Glutamatergic neuron (in vitro differentiated cells): ENCODE results near the gene RNF123. TPM values are rescaled to one million over a fixed set of nuclear protein-coding genes. Genes with fewer than 3 reads are reported as not detected.
A peak's percentile ranks its signal among the peaks of the same experiment; 100 is the strongest.

ENCODE experiments used
- DNase-seq: peaks from one replicate; pipeline ENCODE4 v3.0.0; 2022
- H3K27ac Mint-ChIP-seq: one replicate; pipeline ENCODE4 v1.8.0; 2020; ENCODE audit warnings: mild to moderate bottlenecking, mixed read lengths, inconsistent platforms; ENCODE audit not compliant: unreplicated experiment
- H3K27me3 Mint-ChIP-seq: one replicate; pipeline ENCODE4 v1.8.0; 2020; ENCODE audit warnings: mild to moderate bottlenecking, moderate library complexity, mixed read lengths, inconsistent platforms; ENCODE audit not compliant: unreplicated experiment
- H3K36me3 Mint-ChIP-seq: one replicate; pipeline ENCODE4 v1.8.0; 2020; ENCODE audit warnings: mild to moderate bottlenecking, mixed read lengths, inconsistent platforms; ENCODE audit not compliant: unreplicated experiment
- H3K4me1 Mint-ChIP-seq: one replicate; pipeline ENCODE4 v1.8.0; 2020; ENCODE audit warnings: mild to moderate bottlenecking, low read depth, mixed read lengths, inconsistent platforms; ENCODE audit not compliant: unreplicated experiment
- H3K4me3 Mint-ChIP-seq: one replicate; pipeline ENCODE4 v1.8.0; 2020; ENCODE audit warnings: mild to moderate bottlenecking, mixed read lengths, inconsistent platforms; ENCODE audit not compliant: unreplicated experiment
- H3K9me3 Mint-ChIP-seq: one replicate; pipeline ENCODE4 v1.8.0; 2020; ENCODE audit warnings: mild to moderate bottlenecking, moderate library complexity, mixed read lengths, inconsistent platforms; ENCODE audit not compliant: unreplicated experiment
- total RNA-seq: library from RNA; stranded (reverse); fragmentation: NEBNext Ultra II Directional; extraction: Animal tissue kit (Norgen Biotek cat#: 25700); gene quantifications from one replicate; pipeline ENCODE4 v1.2.1, GENCODE V29; 2021; ENCODE audit not compliant: unreplicated experiment
- TF ChIP-seq, protein P1 (sequence below): fragments of 200-600 bp; sonication (generic); IDR thresholded peaks from one replicate; pipeline ENCODE4 v1.5.0; 2021; ENCODE audit not compliant: partially characterized antibody, unreplicated experiment

Gene RNF123
- total RNA-seq, 1 donor from 2014 or later = 56.6 TPM

DNA sequence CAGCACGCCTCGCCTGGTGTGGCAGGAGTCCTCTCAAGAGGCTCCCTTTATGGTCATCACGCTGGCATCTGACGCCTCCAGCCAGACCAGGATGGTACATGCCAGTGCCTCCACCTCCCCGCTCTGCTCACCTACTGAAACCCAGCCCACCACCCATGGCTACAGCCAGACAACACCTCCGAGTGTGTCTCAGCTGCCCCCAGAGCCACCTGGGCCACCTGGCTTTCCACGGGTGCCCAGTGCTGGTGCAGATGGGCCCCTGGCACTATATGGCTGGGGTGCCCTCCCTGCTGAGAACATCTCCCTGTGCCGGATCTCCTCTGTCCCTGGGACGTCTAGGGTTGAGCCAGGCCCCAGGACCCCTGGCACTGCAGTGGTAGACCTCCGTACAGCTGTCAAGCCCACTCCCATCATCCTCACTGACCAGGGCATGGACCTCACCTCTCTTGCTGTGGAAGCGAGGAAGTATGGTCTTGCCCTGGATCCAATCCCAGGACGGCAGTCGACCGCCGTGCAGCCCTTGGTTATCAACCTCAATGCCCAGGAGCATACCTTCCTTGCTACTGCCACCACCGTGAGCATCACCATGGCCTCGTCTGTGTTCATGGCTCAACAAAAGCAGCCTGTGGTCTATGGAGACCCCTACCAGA lies 35.1 kb upstream of the RNF123 start:
- H3K27me3 Mint-ChIP-seq = peaks cover 19% of the 10 kb centered on the region
- no peak overlapping the region for H3K27ac Mint-ChIP-seq
- H3K36me3 Mint-ChIP-seq = no peaks in the 10 kb centered on the region
- peaks cover 9% of the 10 kb centered on the region for H3K4me1 Mint-ChIP-seq
- peaks cover 15% of the 10 kb centered on the region for H3K9me3 Mint-ChIP-seq
- TF ChIP-seq, protein P1, sequence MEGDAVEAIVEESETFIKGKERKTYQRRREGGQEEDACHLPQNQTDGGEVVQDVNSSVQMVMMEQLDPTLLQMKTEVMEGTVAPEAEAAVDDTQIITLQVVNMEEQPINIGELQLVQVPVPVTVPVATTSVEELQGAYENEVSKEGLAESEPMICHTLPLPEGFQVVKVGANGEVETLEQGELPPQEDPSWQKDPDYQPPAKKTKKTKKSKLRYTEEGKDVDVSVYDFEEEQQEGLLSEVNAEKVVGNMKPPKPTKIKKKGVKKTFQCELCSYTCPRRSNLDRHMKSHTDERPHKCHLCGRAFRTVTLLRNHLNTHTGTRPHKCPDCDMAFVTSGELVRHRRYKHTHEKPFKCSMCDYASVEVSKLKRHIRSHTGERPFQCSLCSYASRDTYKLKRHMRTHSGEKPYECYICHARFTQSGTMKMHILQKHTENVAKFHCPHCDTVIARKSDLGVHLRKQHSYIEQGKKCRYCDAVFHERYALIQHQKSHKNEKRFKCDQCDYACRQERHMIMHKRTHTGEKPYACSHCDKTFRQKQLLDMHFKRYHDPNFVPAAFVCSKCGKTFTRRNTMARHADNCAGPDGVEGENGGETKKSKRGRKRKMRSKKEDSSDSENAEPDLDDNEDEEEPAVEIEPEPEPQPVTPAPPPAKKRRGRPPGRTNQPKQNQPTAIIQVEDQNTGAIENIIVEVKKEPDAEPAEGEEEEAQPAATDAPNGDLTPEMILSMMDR = no peak
- H3K4me3 Mint-ChIP-seq = no peak overlapping the region
- DNase-seq = no peak

DNA sequence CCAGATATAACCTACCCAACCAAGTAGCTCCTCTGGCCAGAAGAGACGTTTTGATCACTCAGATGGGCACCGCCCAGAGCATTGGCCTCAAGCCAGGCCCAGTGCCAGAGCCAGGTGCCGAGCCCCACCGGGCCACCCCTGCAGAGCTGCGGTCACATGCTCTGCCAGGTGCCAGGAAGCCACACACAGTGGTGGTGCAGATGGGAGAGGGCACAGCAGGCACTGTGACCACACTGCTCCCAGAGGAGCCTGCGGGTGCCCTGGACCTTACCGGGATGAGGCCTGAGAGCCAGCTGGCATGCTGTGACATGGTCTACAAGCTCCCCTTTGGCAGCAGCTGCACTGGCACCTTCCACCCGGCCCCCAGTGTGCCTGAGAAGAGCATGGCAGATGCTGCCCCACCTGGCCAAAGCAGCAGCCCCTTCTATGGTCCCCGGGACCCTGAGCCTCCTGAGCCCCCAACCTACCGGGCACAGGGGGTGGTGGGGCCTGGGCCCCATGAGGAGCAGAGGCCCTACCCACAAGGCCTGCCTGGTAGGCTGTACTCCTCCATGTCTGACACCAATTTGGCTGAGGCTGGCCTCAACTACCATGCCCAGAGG lies 34.3 kb upstream of the RNF123 start:
- Mint-ChIP-seq H3K27me3 (peaks cover 21% of the 10 kb centered on the region), H3K36me3 (no peaks in the 10 kb centered on the region), H3K27ac (no peak overlapping the region), H3K9me3 (peaks cover 19% of the 10 kb centered on the region), H3K4me1 (peaks cover 9% of the 10 kb centered on the region), H3K4me3 (no peak overlapping the region)
- DNase-seq = no peak
- TF ChIP-seq, protein P1 = no peak

DNA sequence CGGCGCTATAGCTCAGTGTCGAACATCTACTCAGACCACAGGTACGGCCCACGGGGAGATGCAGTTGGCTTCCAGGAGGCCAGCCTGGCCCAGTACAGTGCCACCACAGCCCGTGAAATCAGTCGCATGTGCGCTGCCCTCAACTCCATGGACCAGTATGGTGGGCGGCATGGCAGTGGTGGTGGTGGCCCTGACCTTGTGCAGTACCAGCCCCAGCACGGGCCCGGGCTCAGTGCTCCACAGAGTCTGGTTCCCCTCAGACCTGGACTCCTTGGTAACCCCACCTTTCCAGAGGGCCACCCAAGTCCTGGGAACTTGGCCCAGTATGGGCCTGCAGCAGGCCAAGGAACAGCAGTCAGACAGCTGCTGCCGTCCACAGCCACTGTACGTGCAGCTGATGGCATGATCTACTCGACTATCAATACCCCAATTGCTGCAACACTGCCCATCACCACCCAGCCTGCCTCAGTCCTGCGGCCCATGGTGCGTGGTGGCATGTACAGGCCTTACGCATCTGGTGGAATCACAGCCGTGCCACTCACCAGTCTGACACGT lies 33.5 kb upstream of the RNF123 start:
- TF ChIP-seq, protein P1 = no peak
- Mint-ChIP-seq H3K27me3 (peaks cover 21% of the 10 kb centered on the region), H3K4me3 (no peak overlapping the region), H3K36me3 (no peaks in the 10 kb centered on the region), H3K27ac (no peak overlapping the region), H3K4me1 (peaks cover 9% of the 10 kb centered on the region), H3K9me3 (peaks cover 16% of the 10 kb centered on the region)
- no peak for DNase-seq

DNA sequence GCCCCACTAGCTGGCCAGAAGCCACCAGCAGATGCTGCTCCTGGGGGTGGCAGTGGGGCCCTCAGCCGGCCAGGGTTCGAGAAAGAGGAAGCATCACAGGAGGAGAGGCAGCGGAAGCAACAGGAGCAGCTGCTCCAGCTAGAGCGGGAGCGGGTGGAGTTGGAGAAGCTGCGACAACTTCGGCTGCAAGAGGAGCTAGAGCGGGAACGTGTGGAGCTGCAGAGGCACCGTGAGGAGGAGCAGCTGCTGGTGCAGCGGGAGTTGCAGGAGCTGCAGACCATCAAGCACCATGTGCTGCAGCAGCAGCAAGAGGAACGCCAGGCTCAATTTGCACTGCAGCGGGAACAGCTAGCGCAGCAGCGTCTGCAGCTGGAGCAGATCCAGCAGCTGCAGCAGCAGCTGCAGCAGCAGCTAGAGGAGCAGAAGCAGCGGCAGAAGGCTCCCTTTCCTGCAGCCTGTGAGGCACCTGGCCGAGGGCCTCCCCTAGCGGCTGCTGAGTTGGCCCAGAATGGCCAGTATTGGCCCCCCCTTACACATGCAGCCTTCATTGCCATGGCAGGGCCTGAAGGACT lies 32.7 kb upstream of the RNF123 start:
- H3K36me3 Mint-ChIP-seq = no peaks in the 10 kb centered on the region
- TF ChIP-seq, protein P1 = no peak
- peak; percentile 31 for DNase-seq
- no peak overlapping the region for H3K27ac Mint-ChIP-seq
- peaks cover 16% of the 10 kb centered on the region for H3K9me3 Mint-ChIP-seq
- H3K4me3 Mint-ChIP-seq = no peak overlapping the region
- peaks cover 21% of the 10 kb centered on the region for H3K27me3 Mint-ChIP-seq
- peaks cover 9% of the 10 kb centered on the region for H3K4me1 Mint-ChIP-seq
